ENCODE results near the gene LHFPL3. TPM values are rescaled to one million over a fixed set of nuclear protein-coding genes. Genes with fewer than 3 reads are reported as not detected.

LHFPL3 gene
- total RNA-seq, 4 donors from 2014 or later = not detected

DNA sequence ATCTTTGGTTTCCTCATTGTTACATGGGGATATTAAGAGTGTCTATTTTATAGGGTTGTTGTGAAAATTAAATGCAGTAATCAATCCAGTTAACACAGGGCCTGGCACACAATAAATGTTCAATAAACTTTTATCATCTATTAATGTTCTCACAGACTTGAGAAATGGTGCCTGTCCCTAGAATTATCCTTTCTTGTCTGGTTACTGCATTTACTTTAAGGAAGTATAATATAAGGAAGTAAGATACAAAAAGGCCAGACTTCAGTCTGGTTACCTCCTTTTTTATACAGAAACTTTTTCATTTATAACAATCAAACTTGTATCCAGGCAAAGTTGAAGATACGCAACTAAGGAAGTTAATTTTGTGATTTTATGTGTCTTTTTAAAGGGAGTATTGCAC, 117.0 kb downstream of the LHFPL3 start:
- Histone ChIP-seq H3K27me3 (no peaks in the 10 kb centered on the region), H3K36me3 (no peaks in the 10 kb centered on the region), H3K4me3 (no peak overlapping the region), H3K4me1 (no peaks in the 10 kb centered on the region), H3K27ac (no peak overlapping the region), H3K9me3 (no peaks in the 10 kb centered on the region)
- no peak for TF ChIP-seq POLR2A (IDR thresholded peaks at IDR 0.05)
- TF ChIP-seq, protein P1, sequence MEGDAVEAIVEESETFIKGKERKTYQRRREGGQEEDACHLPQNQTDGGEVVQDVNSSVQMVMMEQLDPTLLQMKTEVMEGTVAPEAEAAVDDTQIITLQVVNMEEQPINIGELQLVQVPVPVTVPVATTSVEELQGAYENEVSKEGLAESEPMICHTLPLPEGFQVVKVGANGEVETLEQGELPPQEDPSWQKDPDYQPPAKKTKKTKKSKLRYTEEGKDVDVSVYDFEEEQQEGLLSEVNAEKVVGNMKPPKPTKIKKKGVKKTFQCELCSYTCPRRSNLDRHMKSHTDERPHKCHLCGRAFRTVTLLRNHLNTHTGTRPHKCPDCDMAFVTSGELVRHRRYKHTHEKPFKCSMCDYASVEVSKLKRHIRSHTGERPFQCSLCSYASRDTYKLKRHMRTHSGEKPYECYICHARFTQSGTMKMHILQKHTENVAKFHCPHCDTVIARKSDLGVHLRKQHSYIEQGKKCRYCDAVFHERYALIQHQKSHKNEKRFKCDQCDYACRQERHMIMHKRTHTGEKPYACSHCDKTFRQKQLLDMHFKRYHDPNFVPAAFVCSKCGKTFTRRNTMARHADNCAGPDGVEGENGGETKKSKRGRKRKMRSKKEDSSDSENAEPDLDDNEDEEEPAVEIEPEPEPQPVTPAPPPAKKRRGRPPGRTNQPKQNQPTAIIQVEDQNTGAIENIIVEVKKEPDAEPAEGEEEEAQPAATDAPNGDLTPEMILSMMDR (IDR thresholded peaks at IDR 0.05 in 4 of 5, conservative IDR thresholded peaks at IDR 0.05 in 1 of 5) = no peak
- DNase-seq (no peak), ATAC-seq (no peak)
- intact Hi-C loops (cut with DNase I; ENCODE audit: low total_unique reads) (no loop called here), in situ Hi-C loops (cut with MboI; ENCODE audit: low sequenced_read_pairs in 4 of 4) (no loop called here)

DNA sequence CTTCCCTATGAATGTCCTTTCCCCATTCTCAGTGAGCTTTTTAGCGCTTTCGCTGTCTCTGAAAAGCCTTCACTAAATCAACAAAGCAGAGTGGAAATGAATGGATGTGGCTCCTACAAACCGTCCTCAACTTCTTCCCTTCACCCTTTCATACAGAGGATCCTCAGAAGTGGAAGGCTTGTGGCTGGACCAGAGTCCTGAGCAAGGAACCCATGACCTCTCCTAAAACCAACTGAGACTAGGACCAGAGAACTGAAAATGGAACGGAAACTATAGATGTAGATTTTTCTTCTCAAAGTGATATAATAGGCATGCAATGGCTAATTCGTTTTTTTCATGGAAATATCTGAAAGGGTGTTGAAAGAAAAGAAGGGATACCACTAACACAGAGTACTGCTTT, 122.5 kb downstream of the LHFPL3 start:
- no peak overlapping the region for H3K27ac ChIP-seq
- intact Hi-C loops (cut with DNase I; ENCODE audit: low total_unique reads) (no loop called here), in situ Hi-C loops (cut with MboI; ENCODE audit: low sequenced_read_pairs in 4 of 4) (no loop called here)
- H3K36me3 ChIP-seq = no peaks in the 10 kb centered on the region
- DNase-seq (no peak), ATAC-seq (no peak)
- H3K4me3 ChIP-seq = no peak overlapping the region
- TF ChIP-seq POLR2A (IDR thresholded peaks at IDR 0.05) = no peak
- TF ChIP-seq, protein P1 (IDR thresholded peaks at IDR 0.05 in 4 of 5, conservative IDR thresholded peaks at IDR 0.05 in 1 of 5) = no peak
- H3K9me3 ChIP-seq = no peaks in the 10 kb centered on the region
- H3K27me3 ChIP-seq = no peaks in the 10 kb centered on the region
- no peaks in the 10 kb centered on the region for H3K4me1 ChIP-seq

DNA sequence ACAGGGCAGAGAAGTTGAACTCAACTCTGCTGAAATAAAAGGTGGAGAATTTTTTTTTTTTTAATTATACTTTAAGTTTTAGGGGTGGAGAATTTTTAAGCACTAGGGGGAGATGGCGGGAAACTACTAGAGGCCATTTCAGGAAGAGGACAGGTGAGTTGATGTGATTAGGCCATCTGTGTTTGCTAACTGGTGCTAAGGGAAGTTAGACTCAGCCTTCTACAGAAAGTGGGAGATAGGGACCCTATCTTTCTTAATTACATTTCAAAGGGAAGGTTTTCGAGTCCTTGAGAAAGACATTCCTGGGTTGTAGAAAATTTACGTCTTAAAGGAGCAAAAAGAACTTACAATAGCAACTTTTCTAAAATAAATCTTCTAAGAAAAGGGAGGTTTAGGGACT, 124.8 kb downstream of the LHFPL3 start:
- in situ Hi-C loops (cut with MboI; ENCODE audit: low sequenced_read_pairs in 4 of 4) = no loop called here
- H3K36me3 ChIP-seq = no peaks in the 10 kb centered on the region
- H3K4me3 ChIP-seq = no peak overlapping the region
- TF ChIP-seq POLR2A (IDR thresholded peaks at IDR 0.05) = no peak
- TF ChIP-seq, protein P1 (IDR thresholded peaks at IDR 0.05 in 4 of 5, conservative IDR thresholded peaks at IDR 0.05 in 1 of 5) = no peak
- intact Hi-C loops (cut with DNase I; ENCODE audit: low total_unique reads) = no loop called here
- ATAC-seq (no peak), DNase-seq (no peak)
- no peak overlapping the region for H3K27ac ChIP-seq
- H3K27me3 ChIP-seq = no peaks in the 10 kb centered on the region
- H3K4me1 ChIP-seq = no peaks in the 10 kb centered on the region
- H3K9me3 ChIP-seq = no peaks in the 10 kb centered on the region

DNA sequence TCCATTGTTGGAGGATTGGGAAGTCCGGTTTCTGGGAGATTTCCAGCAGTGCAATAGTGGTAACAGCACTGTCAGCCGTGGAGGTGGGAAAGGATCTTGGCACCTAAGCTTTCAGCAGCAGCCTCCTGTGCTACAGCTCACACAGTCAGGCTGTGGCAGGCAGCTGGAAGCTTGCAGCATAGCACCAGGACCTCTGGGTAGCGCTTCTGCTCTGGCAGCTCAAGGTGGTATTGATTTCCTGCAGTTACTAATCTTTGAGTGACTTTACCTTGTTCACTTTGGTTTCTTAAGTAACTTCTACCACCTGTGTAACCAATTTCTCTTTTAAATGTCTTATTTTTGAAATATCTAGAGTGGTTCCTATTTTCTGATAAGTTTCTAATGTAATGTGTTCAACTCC, 130.5 kb downstream of the LHFPL3 start:
- TF ChIP-seq, protein P1 (IDR thresholded peaks at IDR 0.05 in 4 of 5, conservative IDR thresholded peaks at IDR 0.05 in 1 of 5) = no peak

DNA sequence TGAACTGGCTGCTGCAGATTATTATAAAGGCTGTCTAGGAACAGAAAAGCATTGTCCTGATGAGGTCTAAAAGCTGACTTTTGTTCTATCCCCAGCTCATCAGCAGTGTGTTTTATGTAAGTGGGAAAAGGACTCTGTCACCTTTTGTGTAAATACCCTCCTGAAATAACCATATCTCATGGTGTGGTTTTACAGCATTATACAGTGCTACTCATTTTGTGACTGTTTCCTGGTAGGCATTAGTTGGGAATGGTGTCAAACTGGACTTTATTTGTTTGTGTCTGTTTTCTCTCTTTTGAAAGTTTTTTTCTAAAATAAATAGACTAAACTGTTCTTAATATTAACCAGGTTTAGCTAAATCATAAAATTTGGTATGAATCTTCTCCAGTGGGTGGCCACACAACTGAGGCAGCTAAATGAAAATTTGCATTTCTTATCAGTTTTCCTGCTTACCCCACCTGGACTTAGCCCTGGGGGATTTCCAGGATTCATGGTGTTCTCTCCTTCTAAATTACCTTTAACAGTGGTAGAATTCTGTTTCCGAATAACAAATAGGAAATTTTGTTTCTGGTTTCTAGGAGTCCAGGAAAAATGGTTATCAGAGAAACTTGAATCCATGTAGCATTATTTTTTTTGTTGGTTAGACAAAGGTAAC, 140.9 kb downstream of the LHFPL3 start:
- Histone ChIP-seq H3K27me3 (no peaks in the 10 kb centered on the region), H3K36me3 (no peaks in the 10 kb centered on the region), H3K27ac (no peak overlapping the region), H3K9me3 (no peaks in the 10 kb centered on the region), H3K4me3 (no peak overlapping the region), H3K4me1 (no peaks in the 10 kb centered on the region)
- TF ChIP-seq POLR2A (IDR thresholded peaks at IDR 0.05) = no peak
- TF ChIP-seq, protein P1 (IDR thresholded peaks at IDR 0.05 in 4 of 5, conservative IDR thresholded peaks at IDR 0.05 in 1 of 5) = no peak
- intact Hi-C loops (cut with DNase I; ENCODE audit: low total_unique reads) (no loop called here), in situ Hi-C loops (cut with MboI; ENCODE audit: low sequenced_read_pairs in 4 of 4) (no loop called here)
- no peak for ATAC-seq
- no peak for DNase-seq

More for the DNA sequence above, 130.5 kb downstream of the LHFPL3 start:
- no peak for ATAC-seq
- intact Hi-C loops (cut with DNase I; ENCODE audit: low total_unique reads) = no loop called here
- Histone ChIP-seq H3K4me3 (no peak overlapping the region), H3K36me3 (no peaks in the 10 kb centered on the region), H3K27me3 (no peaks in the 10 kb centered on the region), H3K9me3 (no peaks in the 10 kb centered on the region), H3K27ac (no peak overlapping the region), H3K4me1 (no peaks in the 10 kb centered on the region)
- DNase-seq = no peak
- in situ Hi-C loops (cut with MboI; ENCODE audit: low sequenced_read_pairs in 4 of 4) = no loop called here
